Stomach (tissue), 4 donors: ENCODE data around the gene GRIP2.

Experiments
- CTCF ChIP-seq, 7 experiments: fragments of 450-650 bp in 4 of 7; fragments of 200-600 bp in 3 of 7; sonication (generic) in 3 of 7; IDR thresholded peaks; one replicate each; pipeline ENCODE4 v1.5.1; 2016 to 2019; ENCODE audit warnings: antibody characterized with exemption in 7 of 7, control low read depth in 2 of 7, mild to moderate bottlenecking in 1 of 7
- POLR2A ChIP-seq, 4 donors: fragments of 450-650 bp; IDR thresholded peaks; one replicate each; pipeline ENCODE4 v1.6.1; 2016; ENCODE audit warnings: antibody characterized with exemption in 4 of 4, control low read depth in 2 of 4, mild to moderate bottlenecking in 1 of 4, moderate library complexity in 1 of 4
- POLR2AphosphoS5 ChIP-seq, 3 donors: sonication (generic); formaldehyde crosslinking; IDR thresholded peaks; one replicate each; pipeline ENCODE4 v1.6.1; 2016; ENCODE audit warnings: antibody characterized with exemption in 3 of 3

GRCh38 chr3:14570089-14570488 is 29.9 kb upstream of the GRIP2 start:
- no peak for TF ChIP-seq CTCF (IDR thresholded peaks at IDR 0.05)
- no peak for TF ChIP-seq POLR2AphosphoS5 (IDR thresholded peaks at IDR 0.05)
- no peak for TF ChIP-seq POLR2A (IDR thresholded peaks at IDR 0.05)
